ENCODE measurements around the gene ZNF526. TPM values are rescaled to one million over a fixed set of nuclear protein-coding genes. Genes with fewer than 3 reads are reported as not detected.

The ZNF526 gene
- total RNA-seq, 2 donors from 2014 or later, result 13.2 to 14.5 TPM

DNA sequence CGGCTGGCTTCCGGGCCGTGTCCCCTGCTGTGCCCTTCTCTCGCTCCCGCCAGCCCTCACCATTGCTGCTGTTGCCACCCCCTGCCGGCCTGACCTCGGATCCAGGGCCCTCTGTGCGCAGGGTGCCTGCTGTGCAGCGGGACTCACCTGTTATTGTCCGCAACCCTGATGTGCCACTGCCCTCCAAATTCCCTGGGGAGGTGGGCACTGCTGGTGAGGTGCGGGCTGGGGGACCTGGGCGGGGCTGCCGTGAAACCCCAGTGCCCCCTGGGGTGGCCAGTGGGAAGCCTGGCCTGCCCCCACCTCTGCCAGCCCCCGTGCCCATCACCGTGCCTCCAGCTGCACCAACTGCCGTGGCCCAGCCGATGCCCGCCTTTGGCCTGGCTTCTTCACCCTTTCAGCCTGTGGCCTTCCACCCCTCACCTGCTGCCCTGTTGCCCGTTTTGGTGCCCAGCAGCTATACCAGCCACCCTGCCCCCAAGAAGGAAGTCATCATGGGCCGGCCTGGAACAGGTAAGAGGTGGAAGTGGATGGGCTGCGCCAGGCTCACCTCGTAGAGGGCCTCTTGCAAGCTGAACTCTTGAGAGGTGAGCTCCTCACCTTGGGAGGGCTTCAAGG lies 54.1 kb downstream of the ZNF526 start:
- Mint-ChIP-seq H3K9me3 (no peaks in the 10 kb centered on the region), H3K36me3 (peaks cover 0 to 21% of the 10 kb centered on the region in 2 donors)

GRCh38 chr19:42275103-42275502 lies 55.0 kb downstream of the ZNF526 start:
- Mint-ChIP-seq H3K9me3 (no peaks in the 10 kb centered on the region), H3K36me3 (peaks cover 0 to 20% of the 10 kb centered on the region in 2 donors), H3K27ac (peak overlapping the region; percentile 83 to 91)
- ATAC-seq (no peak), DNase-seq (ENCODE audit: low spot score in 2 of 2) (no peak)

More for the DNA sequence above, 54.1 kb downstream of the ZNF526 start:
- ATAC-seq, result no peak
- DNase-seq (ENCODE audit: low spot score in 2 of 2), result no peak
- peak overlapping the region in 1 of 2 donors; percentile 83 for H3K27ac Mint-ChIP-seq

- peaks cover 0 to 20% of the 10 kb centered on the region in 2 donors for H3K36me3 Mint-ChIP-seq
- peak overlapping the region; percentile 83 to 91 for H3K27ac Mint-ChIP-seq
- no peak for ATAC-seq
- DNase-seq (ENCODE audit: low spot score in 2 of 2), result no peak
- no peaks in the 10 kb centered on the region for H3K9me3 Mint-ChIP-seq
These were observed 55.4 kb downstream of the ZNF526 start for GRCh38 chr19:42275517-42275916.

- no peak for ATAC-seq
- H3K36me3 Mint-ChIP-seq, result peaks cover 0 to 16% of the 10 kb centered on the region in 2 donors
- no peaks in the 10 kb centered on the region for H3K9me3 Mint-ChIP-seq
- DNase-seq (ENCODE audit: low spot score in 2 of 2), result no peak
- peak overlapping the region in 1 of 2 donors; percentile 46 for H3K27ac Mint-ChIP-seq
These were observed 56.2 kb downstream of the ZNF526 start for GRCh38 chr19:42276284-42276683.

DNA sequence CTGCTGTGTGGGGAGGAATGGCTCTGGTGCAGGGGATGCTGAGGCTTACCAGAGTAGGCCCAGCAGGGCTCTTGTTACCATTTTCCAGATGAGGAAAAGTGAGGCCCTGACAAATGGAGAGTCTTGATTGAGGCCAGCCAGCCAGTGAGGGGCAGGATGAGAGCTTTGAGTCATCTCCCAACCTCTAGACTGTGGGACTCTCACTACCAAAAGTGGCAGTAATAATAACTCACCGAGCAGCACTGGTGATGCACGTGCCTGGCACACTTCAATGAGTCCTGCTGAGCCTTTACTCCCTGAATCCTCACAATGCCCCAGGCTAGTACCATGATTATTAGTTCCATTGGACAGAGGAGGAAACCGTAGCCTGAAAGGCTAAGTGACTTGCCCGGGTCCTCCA lies 56.7 kb downstream of the ZNF526 start:
- Mint-ChIP-seq H3K36me3 (peaks cover 0 to 13% of the 10 kb centered on the region in 2 donors), H3K27ac (peak overlapping the region; percentile 11 to 39), H3K9me3 (no peaks in the 10 kb centered on the region)
- DNase-seq (ENCODE audit: low spot score in 2 of 2) (no peak), ATAC-seq (peak; percentile 16 to 64)

Other genes starting within 250 kb of the ZNF526 start
- 1 to 10 TPM; 2.0 to 4.0 TPM for gene ATP1A3, start 226.1 kb upstream of the ZNF526 start, total RNA-seq
- gene GRIK5, start 150.1 kb upstream of the ZNF526 start, total RNA-seq, result 1 to 10 TPM; 3.5 to 4.0 TPM
- 10 to 100 TPM; 12.5 to 13.9 TPM for gene ZNF574, start 144.1 kb upstream of the ZNF526 start, total RNA-seq
- gene POU2F2, start 87.9 kb upstream of the ZNF526 start, total RNA-seq, result 10 to 100 TPM; 34.2 to 39.6 TPM
- gene DEDD2, start 2.6 kb upstream of the ZNF526 start, total RNA-seq, result 10 to 100 TPM; 28.7 to 39.3 TPM
- gene GSK3A, start 22.3 kb downstream of the ZNF526 start, total RNA-seq, result 10 to 100 TPM; 38.1 to 39.5 TPM
- gene ERF, start 34.8 kb downstream of the ZNF526 start, total RNA-seq, result 10 to 100 TPM; 48.8 to 67.8 TPM
- 10 to 100 TPM; 87.7 to 90.6 TPM for gene CIC, start 48.9 kb downstream of the ZNF526 start, total RNA-seq
- 1 to 10 TPM in 1 of 2 donors, under 1 TPM in 1; 0.93 to 1.6 TPM for gene PRR19, start 81.8 kb downstream of the ZNF526 start, total RNA-seq
- gene PAFAH1B3, start 82.3 kb downstream of the ZNF526 start, total RNA-seq, result 10 to 100 TPM; 50.9 to 54.2 TPM
- gene TMEM145, start 93.0 kb downstream of the ZNF526 start, total RNA-seq, result 1 to 10 TPM in 1 of 2 donors, under 1 TPM in 1; 0.16 to 1.8 TPM
- gene MEGF8, start 105.3 kb downstream of the ZNF526 start, total RNA-seq, result 1 to 10 TPM; 2.1 to 8.6 TPM
- gene CNFN, start 170.0 kb downstream of the ZNF526 start, total RNA-seq, result not detected
- gene LIPE, start 207.1 kb downstream of the ZNF526 start, total RNA-seq, result 10 to 100 TPM; 13.6 to 27.0 TPM
- gene CXCL17, start 222.6 kb downstream of the ZNF526 start, total RNA-seq, result not detected

Measured in activated naive CD4-positive, alpha-beta T cell treated with anti-CD3 and anti-CD28 coated beads, Interleukin-2, amount 50 U/mL, for 72 hours (primary cell).